Endothelial cell of umbilical vein (primary cell): ENCODE data around the gene HBS1L.

Experiments used
- CTCF ChIP-seq, 2 donors: IDR thresholded peaks; 1 replicate in 1 of 2; 2 replicates in 1 of 2; pipeline ENCODE4 v1.5.1; 2011; ENCODE audit warnings: low read length in 2 of 2, mild to moderate bottlenecking in 2 of 2, moderate library complexity in 2 of 2, control low read depth in 1 of 2, inconsistent platforms in 1 of 2, low read depth in 1 of 2; ENCODE audit not compliant: insufficient read depth in 1 of 2; ENCODE audit errors: extremely low read depth in 1 of 2
- EZH2 ChIP-seq: IDR thresholded peaks from 2 replicates; pipeline ENCODE4 v1.6.1; 2012; ENCODE audit warnings: borderline replicate concordance, low read depth, mild to moderate bottlenecking, moderate library complexity, low read length, inconsistent platforms; ENCODE audit not compliant: severe bottlenecking
- FOS ChIP-seq: IDR thresholded peaks from 2 replicates; pipeline ENCODE4 v1.6.1; 2011; ENCODE audit warnings: mild to moderate bottlenecking, low read length, moderate library complexity, borderline replicate concordance; ENCODE audit not compliant: insufficient read depth
- GATA2 ChIP-seq: IDR thresholded peaks from 2 replicates; pipeline ENCODE4 v1.7.0; 2011; ENCODE audit warnings: low read depth, mild to moderate bottlenecking, moderate library complexity, mixed read lengths, low read length; ENCODE audit not compliant: insufficient read length, insufficient read depth
- JUN ChIP-seq: IDR thresholded peaks from 2 replicates; pipeline ENCODE4 v1.6.1; 2011; ENCODE audit warnings: borderline replicate concordance, low read depth; ENCODE audit not compliant: insufficient read length, insufficient read depth
- MAX ChIP-seq: IDR thresholded peaks from 2 replicates; pipeline ENCODE4 v1.6.1; 2011; ENCODE audit not compliant: insufficient read depth, insufficient read length
- POLR2A ChIP-seq: IDR thresholded peaks from 2 replicates; pipeline ENCODE4 v1.6.1; 2012; ENCODE audit warnings: low read depth, mild to moderate bottlenecking, control low read depth, low read length

- TF ChIP-seq CTCF (IDR thresholded peaks at IDR 0.05; ENCODE audit: extremely low read depth in 1 of 2, insufficient read depth in 1 of 2, low read depth in 1 of 2, low read length in 2 of 2): no peak
- TF ChIP-seq GATA2: no peak
- no peak for TF ChIP-seq POLR2A
- TF ChIP-seq JUN: no peak
- no peak for TF ChIP-seq EZH2
- no peak for TF ChIP-seq MAX
- no peak for TF ChIP-seq FOS
These were observed 136.1 kb downstream of the HBS1L start for GRCh38 chr6:134918418-134918961.
